ENCODE measurements around the gene DEDD2.
A peak's percentile ranks its signal among the peaks of the same experiment; 100 is the strongest.
"Not testable (repeated sequence)": the region's sequence is repeated elsewhere in the genome, so short reads cannot be mapped to it uniquely, and the experiment has no call there.

Gene DEDD2

DNA sequence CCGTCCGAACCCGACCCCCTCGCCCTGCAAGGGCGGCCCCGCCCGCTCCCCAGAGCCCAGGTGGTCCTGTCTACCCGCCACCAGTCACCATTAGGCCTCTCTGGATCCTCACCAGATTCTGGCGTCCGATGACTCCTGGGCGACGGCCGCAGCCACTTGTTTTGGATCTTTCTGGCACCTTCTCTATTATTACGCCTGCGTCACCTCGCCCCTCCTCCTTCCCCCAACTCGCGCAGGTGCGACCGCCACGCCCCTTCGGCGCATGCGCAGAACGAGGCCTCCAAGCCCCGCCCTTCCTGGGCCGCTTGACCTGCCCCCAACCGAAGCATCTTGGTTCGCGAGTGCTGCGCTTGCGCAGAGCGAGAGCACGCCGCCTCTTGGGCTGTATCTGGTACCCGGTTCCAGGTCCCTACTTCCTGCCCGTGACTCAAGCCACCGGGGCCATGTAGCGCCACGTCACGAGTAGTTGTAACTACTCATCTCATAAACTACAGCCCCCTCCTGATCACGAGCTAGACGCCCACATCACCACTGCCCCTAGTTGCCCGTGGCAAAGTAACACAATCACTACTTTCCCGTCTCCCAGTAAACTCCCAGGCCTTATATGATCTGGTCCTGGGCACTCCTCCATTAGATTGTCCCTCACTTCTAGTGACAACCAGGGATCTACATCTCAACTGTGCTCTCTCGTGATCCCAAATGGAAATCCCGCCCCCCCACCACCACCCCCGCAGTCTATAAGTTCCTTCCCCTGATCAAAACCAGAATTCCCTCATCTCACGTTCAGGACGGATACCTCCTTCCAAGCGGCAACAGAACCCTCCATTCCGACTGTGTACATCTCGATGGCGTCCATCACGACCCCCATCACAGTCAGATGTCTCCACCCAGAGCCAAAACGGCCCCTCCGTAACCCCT, at the start of gene DEDD2:
Gene DEDD2, minus strand, starts transcription at position 158 of the 918 bp plus-strand sequence. CDS start 670 bp downstream, outside the sequence.
- H3K9ac ChIP-seq (ENCODE audit: low read depth in 1 of 2, low read length in 2 of 2), result peak within 1 kb of the TSS; percentile 94 to 97
- peak within 1 kb of the TSS; percentile 83 to 87 for H3K4me3 ChIP-seq (ENCODE audit: low read depth in 1 of 2, low read length in 2 of 2)
- H3K27me3 ChIP-seq (ENCODE audit: control insufficient read depth in 1 of 2, insufficient read depth in 2 of 2, low read length in 2 of 2), result no peaks in the 10 kb centered on the region
- H3K9me3 ChIP-seq (ENCODE audit: control insufficient read depth in 1 of 2, low read length in 2 of 2), result no peaks in the 10 kb centered on the region
- H3K36me3 ChIP-seq (ENCODE audit: control insufficient read depth in 1 of 2, insufficient read depth in 2 of 2, low read length in 2 of 2), result peaks cover 18 to 23% of the 10 kb centered on the region in 2 donors
- peaks cover 35 to 40% of the 10 kb centered on the region in 2 donors for H3K4me1 ChIP-seq (ENCODE audit: control insufficient read depth in 1 of 2, insufficient read depth in 2 of 2, low read length in 2 of 2)
- H3K27ac ChIP-seq (ENCODE audit: low read depth, low read length), result peak within 1 kb of the TSS; percentile 86

DNA sequence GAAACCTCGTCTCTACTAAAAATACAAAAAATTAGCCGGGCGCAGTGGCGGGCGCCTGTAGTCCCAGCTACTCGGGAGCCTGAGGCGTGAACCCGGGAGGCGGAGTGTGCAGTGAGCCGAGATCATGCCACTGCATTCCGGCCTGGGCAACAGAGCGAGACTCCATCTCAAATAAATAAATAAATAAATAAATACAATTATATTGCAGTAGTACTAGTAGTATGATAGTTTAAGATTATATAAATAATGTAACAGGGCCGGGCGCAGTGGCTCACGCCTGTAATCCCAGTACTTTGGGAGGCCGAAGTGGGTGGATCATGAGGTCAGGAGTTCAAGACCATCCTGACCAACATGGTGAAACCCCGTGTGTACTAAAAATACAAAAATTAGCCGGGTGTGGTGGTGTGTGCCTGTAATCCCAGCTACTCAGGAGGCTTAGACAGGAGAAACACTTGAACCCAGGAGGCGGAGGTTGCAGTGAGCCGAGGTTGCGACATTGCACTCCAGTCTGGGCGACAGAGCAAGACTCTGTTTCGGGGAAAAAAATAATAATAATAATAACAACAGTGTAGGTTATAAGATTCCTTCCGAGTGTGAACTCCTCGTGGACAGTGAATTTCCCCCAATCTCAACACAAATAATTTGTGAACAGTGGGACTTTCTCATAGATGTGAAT, 49.6 kb upstream of the DEDD2 start:
- H3K4me3 ChIP-seq (ENCODE audit: low read depth in 1 of 2, low read length in 2 of 2); H3K27ac ChIP-seq (ENCODE audit: low read depth, low read length); H3K36me3 ChIP-seq (ENCODE audit: control insufficient read depth in 1 of 2, insufficient read depth in 2 of 2, low read length in 2 of 2); H3K9me3 ChIP-seq (ENCODE audit: control insufficient read depth in 1 of 2, low read length in 2 of 2); H3K27me3 ChIP-seq (ENCODE audit: control insufficient read depth in 1 of 2, insufficient read depth in 2 of 2, low read length in 2 of 2): not testable (repeated sequence)
- peaks cover 22 to 24% of the 10 kb centered on the region in 2 donors for H3K4me1 ChIP-seq (ENCODE audit: control insufficient read depth in 1 of 2, insufficient read depth in 2 of 2, low read length in 2 of 2)
- H3K9ac ChIP-seq (ENCODE audit: low read depth in 1 of 2, low read length in 2 of 2), result peak overlapping the region; percentile 89 to 96

- not testable (repeated sequence) for H3K9ac ChIP-seq (ENCODE audit: low read depth in 1 of 2, low read length in 2 of 2); H3K27me3 ChIP-seq (ENCODE audit: control insufficient read depth in 1 of 2, insufficient read depth in 2 of 2, low read length in 2 of 2); H3K4me3 ChIP-seq (ENCODE audit: low read depth in 1 of 2, low read length in 2 of 2); H3K9me3 ChIP-seq (ENCODE audit: control insufficient read depth in 1 of 2, low read length in 2 of 2); H3K27ac ChIP-seq (ENCODE audit: low read depth, low read length); H3K36me3 ChIP-seq (ENCODE audit: control insufficient read depth in 1 of 2, insufficient read depth in 2 of 2, low read length in 2 of 2)
- peaks cover 15 to 21% of the 10 kb centered on the region in 2 donors for H3K4me1 ChIP-seq (ENCODE audit: control insufficient read depth in 1 of 2, insufficient read depth in 2 of 2, low read length in 2 of 2)
Measured at GRCh38 chr19:42266105-42266504, 48.6 kb upstream of the DEDD2 start.

DNA sequence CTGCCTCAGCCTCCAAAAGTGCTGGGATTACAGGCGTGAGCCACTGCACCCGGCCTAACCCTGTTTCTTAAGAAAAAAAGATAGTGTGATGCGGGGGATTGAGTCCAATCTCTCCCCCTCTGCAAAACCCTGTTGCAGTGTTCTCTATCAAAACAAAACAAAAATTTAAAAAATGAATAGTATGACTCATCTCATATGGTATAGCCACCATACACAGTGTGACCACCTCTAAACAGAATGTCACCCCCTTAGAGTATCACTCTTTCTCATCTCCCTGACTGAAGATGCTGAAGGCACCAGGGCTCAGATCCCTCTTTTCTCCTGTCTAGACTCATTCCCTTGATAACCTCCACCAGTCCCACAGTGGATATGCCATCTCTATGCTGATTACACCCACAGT, 44.3 kb upstream of the DEDD2 start:
- Histone ChIP-seq H3K4me1 (ENCODE audit: control insufficient read depth in 1 of 2, insufficient read depth in 2 of 2, low read length in 2 of 2) (peaks cover 0 to 3% of the 10 kb centered on the region in 2 donors), H3K4me3 (ENCODE audit: low read depth in 1 of 2, low read length in 2 of 2) (no peak overlapping the region), H3K36me3 (ENCODE audit: control insufficient read depth in 1 of 2, insufficient read depth in 2 of 2, low read length in 2 of 2) (no peaks in the 10 kb centered on the region), H3K9ac (ENCODE audit: low read depth in 1 of 2, low read length in 2 of 2) (no peak overlapping the region), H3K9me3 (ENCODE audit: control insufficient read depth in 1 of 2, low read length in 2 of 2) (no peaks in the 10 kb centered on the region), H3K27ac (ENCODE audit: low read depth, low read length) (no peak overlapping the region), H3K27me3 (ENCODE audit: control insufficient read depth in 1 of 2, insufficient read depth in 2 of 2, low read length in 2 of 2) (no peaks in the 10 kb centered on the region)

DNA sequence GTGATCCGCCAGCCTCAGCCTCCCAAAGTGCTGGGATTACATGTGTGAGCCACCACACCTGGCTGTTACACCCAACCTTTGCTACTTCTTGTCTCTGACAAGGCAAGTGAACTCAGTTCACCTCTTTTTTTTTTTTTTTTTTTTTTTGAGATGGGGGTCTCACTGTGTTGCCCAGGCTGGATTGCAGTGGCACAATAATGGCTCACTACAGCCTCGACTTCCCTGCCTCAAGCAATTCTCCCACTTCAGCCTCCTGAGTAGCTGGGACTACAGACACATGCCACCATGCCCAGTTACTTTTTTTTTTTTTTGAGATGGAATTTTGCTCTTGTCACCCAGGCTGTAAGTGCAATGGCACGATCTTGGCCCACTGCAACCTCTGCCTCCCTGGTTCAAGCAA, 40.4 kb upstream of the DEDD2 start:
- H3K27me3 ChIP-seq (ENCODE audit: control insufficient read depth in 1 of 2, insufficient read depth in 2 of 2, low read length in 2 of 2), result not testable (repeated sequence)

DNA sequence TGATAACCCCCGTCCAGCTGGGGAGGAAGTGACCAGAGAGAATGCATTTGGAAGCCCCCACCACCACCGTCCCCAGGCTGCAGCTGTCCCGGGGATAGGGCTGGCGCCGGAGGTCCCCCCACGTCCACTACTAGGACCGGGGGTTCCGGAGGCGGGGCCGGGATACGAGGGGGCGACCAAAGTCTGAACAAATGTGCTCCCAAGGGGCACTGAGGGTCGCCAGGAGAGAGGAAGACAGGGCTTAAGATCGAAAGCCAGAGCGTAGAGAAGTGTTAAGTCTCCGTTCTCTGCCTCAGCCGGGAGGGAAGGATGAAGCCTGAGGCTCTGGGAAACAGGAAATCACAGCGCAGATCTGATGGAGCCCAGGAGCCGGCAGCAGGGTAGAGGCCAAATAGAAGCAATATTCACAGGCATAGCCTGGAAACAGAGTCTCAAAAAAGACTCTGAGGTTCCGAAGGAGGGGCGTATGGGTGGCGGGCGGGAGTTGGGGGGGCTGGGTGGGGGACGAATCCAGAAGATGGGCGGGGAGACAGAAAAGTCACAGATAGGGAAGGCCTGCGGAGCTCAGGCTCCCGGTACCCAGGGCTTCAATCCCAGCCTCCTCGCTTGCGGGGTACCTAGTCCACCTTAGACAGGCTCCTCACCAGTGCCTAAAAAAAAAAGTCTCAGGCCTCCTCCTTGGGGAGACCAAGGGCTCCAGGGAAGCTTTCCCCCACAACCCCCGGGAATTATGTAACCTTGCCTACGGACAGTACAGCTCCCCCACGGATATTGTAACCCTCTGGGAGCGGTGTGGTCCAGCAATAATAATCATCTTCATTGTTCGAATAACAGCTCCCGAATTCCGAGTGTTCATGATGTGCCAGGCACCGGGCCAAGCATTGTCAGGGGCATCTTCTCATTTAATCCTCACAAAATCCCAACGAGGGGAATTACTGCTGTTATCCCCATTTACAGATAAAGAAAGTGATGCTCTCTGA, 38.6 kb upstream of the DEDD2 start:
- no peaks in the 10 kb centered on the region for H3K9me3 ChIP-seq (ENCODE audit: control insufficient read depth in 1 of 2, low read length in 2 of 2)
- no peaks in the 10 kb centered on the region for H3K27me3 ChIP-seq (ENCODE audit: control insufficient read depth in 1 of 2, insufficient read depth in 2 of 2, low read length in 2 of 2)
- H3K27ac ChIP-seq (ENCODE audit: low read depth, low read length), result peak overlapping the region; percentile 79
- H3K4me3 ChIP-seq (ENCODE audit: low read depth in 1 of 2, low read length in 2 of 2), result peak overlapping the region; percentile 64 to 78
- no peaks in the 10 kb centered on the region for H3K36me3 ChIP-seq (ENCODE audit: control insufficient read depth in 1 of 2, insufficient read depth in 2 of 2, low read length in 2 of 2)
- H3K9ac ChIP-seq (ENCODE audit: low read depth in 1 of 2, low read length in 2 of 2), result peak overlapping the region; percentile 65 to 77
- H3K4me1 ChIP-seq (ENCODE audit: control insufficient read depth in 1 of 2, insufficient read depth in 2 of 2, low read length in 2 of 2), result peaks cover 28 to 31% of the 10 kb centered on the region in 2 donors

More for the DNA sequence above, 40.4 kb upstream of the DEDD2 start:
- H3K27ac ChIP-seq (ENCODE audit: low read depth, low read length); H3K4me3 ChIP-seq (ENCODE audit: low read depth in 1 of 2, low read length in 2 of 2); H3K9me3 ChIP-seq (ENCODE audit: control insufficient read depth in 1 of 2, low read length in 2 of 2); H3K9ac ChIP-seq (ENCODE audit: low read depth in 1 of 2, low read length in 2 of 2); H3K36me3 ChIP-seq (ENCODE audit: control insufficient read depth in 1 of 2, insufficient read depth in 2 of 2, low read length in 2 of 2): not testable (repeated sequence)
- peaks cover 14 to 16% of the 10 kb centered on the region in 2 donors for H3K4me1 ChIP-seq (ENCODE audit: control insufficient read depth in 1 of 2, insufficient read depth in 2 of 2, low read length in 2 of 2)

GRCh38 chr19:42254850-42255765, 37.6 kb upstream of the DEDD2 start, which contains the start of gene ERF:
Gene ERF (minus strand): TSS chr19:42255128. CDS start chr19:42254999, 129 bp downstream.
- Histone ChIP-seq H3K9ac (ENCODE audit: low read depth in 1 of 2, low read length in 2 of 2) (peak within 1 kb of the TSS; percentile 90), H3K9me3 (ENCODE audit: control insufficient read depth in 1 of 2, low read length in 2 of 2) (no peaks in the 10 kb centered on the region), H3K36me3 (ENCODE audit: control insufficient read depth in 1 of 2, insufficient read depth in 2 of 2, low read length in 2 of 2) (peaks cover 0 to under 1% of the 10 kb centered on the region in 2 donors), H3K27ac (ENCODE audit: low read depth, low read length) (peak within 1 kb of the TSS; percentile 97), H3K27me3 (ENCODE audit: control insufficient read depth in 1 of 2, insufficient read depth in 2 of 2, low read length in 2 of 2) (no peaks in the 10 kb centered on the region), H3K4me3 (ENCODE audit: low read depth in 1 of 2, low read length in 2 of 2) (peak within 1 kb of the TSS; percentile 81 to 86), H3K4me1 (ENCODE audit: control insufficient read depth in 1 of 2, insufficient read depth in 2 of 2, low read length in 2 of 2) (peaks cover 30 to 40% of the 10 kb centered on the region in 2 donors)

DNA sequence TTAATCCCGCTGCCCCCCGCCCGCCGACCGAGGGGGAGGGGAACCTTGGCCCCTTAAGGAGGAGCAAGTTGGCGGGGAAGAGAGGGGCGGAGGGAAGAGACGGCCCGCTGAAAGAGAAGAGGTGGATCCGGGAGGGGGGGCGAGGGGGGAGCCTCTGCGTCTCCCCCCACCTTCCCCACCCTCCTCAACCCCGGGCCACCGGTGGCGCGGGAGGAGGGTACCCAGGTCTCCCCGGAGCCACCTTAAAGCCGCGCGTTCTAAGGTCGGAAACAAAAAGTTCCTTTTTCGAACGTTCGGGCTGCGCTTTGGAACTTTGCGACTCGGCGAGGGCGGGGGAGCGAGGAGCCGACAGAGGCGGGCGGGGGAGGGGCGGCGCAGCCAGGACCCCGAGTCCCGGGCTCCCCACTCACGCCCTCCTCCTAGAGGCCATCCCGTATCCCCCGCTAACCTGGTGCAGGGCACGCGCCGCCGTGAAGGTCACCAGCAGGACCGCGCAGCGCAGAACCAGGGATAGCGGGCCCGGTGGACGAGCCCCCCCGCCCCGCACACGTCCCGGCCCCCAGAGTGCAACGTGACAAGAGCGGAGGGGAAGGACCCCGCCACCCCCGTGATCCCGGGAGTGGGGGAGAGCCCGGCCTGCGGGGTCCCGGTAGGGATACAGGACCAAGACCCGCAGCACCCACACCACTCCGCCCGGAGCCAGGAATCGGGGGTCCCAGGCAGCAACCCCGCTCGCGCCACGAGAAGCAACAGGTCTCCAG, 36.8 kb upstream of the DEDD2 start:
- Histone ChIP-seq H3K9me3 (ENCODE audit: control insufficient read depth in 1 of 2, low read length in 2 of 2) (no peaks in the 10 kb centered on the region), H3K4me3 (ENCODE audit: low read depth in 1 of 2, low read length in 2 of 2) (peak overlapping the region; percentile 81 to 86), H3K4me1 (ENCODE audit: control insufficient read depth in 1 of 2, insufficient read depth in 2 of 2, low read length in 2 of 2) (peaks cover 32 to 43% of the 10 kb centered on the region in 2 donors), H3K36me3 (ENCODE audit: control insufficient read depth in 1 of 2, insufficient read depth in 2 of 2, low read length in 2 of 2) (peaks cover 4 to 8% of the 10 kb centered on the region in 2 donors), H3K9ac (ENCODE audit: low read depth in 1 of 2, low read length in 2 of 2) (peak overlapping the region; percentile 90), H3K27me3 (ENCODE audit: control insufficient read depth in 1 of 2, insufficient read depth in 2 of 2, low read length in 2 of 2) (no peaks in the 10 kb centered on the region), H3K27ac (ENCODE audit: low read depth, low read length) (peak overlapping the region; percentile 97)
